Measurements from ENCODE around the gene GABBR2. TPM values are rescaled to one million over a fixed set of nuclear protein-coding genes. Genes with fewer than 3 reads are reported as not detected.

GABBR2 gene
- total and polyA plus RNA-seq, 12 donors: under 0.01 to 1.3 (median 0.45) TPM

- Histone ChIP-seq H3K36me3 (no peaks in the 10 kb centered on the region), H3K4me1 (no peaks in the 10 kb centered on the region), H3K9me3 (no peaks in the 10 kb centered on the region), H3K4me3 (no peak overlapping the region), H3K27me3 (peaks cover 0 to 11% (median 0%) of the 10 kb centered on the region in 7 donors), H3K27ac (no peak overlapping the region)
- 89 to 95% methylated on average over 4 of the region's 4 CpGs for WGBS, 2 donors
- intact Hi-C loops (cut with DNase I): no loop called here
- no peak for TF ChIP-seq CTCF (IDR thresholded peaks at IDR 0.05)
- ATAC-seq (no peak), DNase-seq (no peak)
Observed at GRCh38 chr9:98321269-98321668, 387.5 kb downstream of the GABBR2 start.

GRCh38 chr9:98318834-98319478, 389.8 kb downstream of the GABBR2 start:
- Histone ChIP-seq H3K9me3 (no peaks in the 10 kb centered on the region), H3K27ac (no peak overlapping the region), H3K4me1 (peaks cover 0 to 4% (median 0%) of the 10 kb centered on the region in 9 donors), H3K4me3 (no peak overlapping the region), H3K36me3 (no peaks in the 10 kb centered on the region), H3K27me3 (peaks cover 0 to 11% (median 0%) of the 10 kb centered on the region in 7 donors)
- TF ChIP-seq CTCF (IDR thresholded peaks at IDR 0.05): no peak
- DNase-seq (no peak), ATAC-seq (no peak)
- WGBS, 2 donors: 58 to 66% methylated on average over 5 of the region's 5 CpGs
- intact Hi-C loops (cut with DNase I): loop anchor here in 5 of 10 donors (5.0 to 10.0 kb wide), 5 partner anchors 246 to 458 kb away; partner anchors contain the start of gene GABBR2 (in 4 of the 5)

- H3K36me3 ChIP-seq: no peaks in the 10 kb centered on the region
- peaks cover 0 to 4% (median 0%) of the 10 kb centered on the region in 9 donors for H3K4me1 ChIP-seq
- intact Hi-C loops (cut with DNase I): loop anchor here in 5 of 10 donors (5.0 to 10.0 kb wide), 5 partner anchors 247 to 459 kb away; partner anchors contain the start of gene GABBR2 (in 4 of the 5)
- H3K27me3 ChIP-seq: peaks cover 0 to 11% (median 0%) of the 10 kb centered on the region in 7 donors
- ATAC-seq: no peak
- no peak for DNase-seq
- H3K4me3 ChIP-seq: no peak overlapping the region
- WGBS, 2 donors: 87 to 92% methylated on average over 17 of the region's 17 CpGs
- no peak for TF ChIP-seq CTCF (IDR thresholded peaks at IDR 0.05)
- H3K27ac ChIP-seq: no peak overlapping the region
- H3K9me3 ChIP-seq: no peaks in the 10 kb centered on the region
Observed at GRCh38 chr9:98318041-98318790, 390.5 kb downstream of the GABBR2 start.

- H3K4me3 ChIP-seq: no peak overlapping the region
- DNase-seq (no peak), ATAC-seq (no peak)
- H3K27me3 ChIP-seq: peaks cover 0 to 11% (median 0%) of the 10 kb centered on the region in 7 donors
- H3K27ac ChIP-seq: no peak overlapping the region
- 63 to 73% methylated on average over 14 of the region's 14 CpGs for WGBS, 2 donors
- intact Hi-C loops (cut with DNase I): loop anchor here in 5 of 10 donors (5.0 to 10.0 kb wide), 5 partner anchors 248 to 460 kb away; partner anchors contain the start of gene GABBR2 (in 4 of the 5)
- H3K4me1 ChIP-seq: peaks cover 0 to 4% (median 0%) of the 10 kb centered on the region in 9 donors
- TF ChIP-seq CTCF (IDR thresholded peaks at IDR 0.05): no peak
- H3K9me3 ChIP-seq: no peaks in the 10 kb centered on the region
- no peaks in the 10 kb centered on the region for H3K36me3 ChIP-seq
Observed at GRCh38 chr9:98317134-98317857, 391.4 kb downstream of the GABBR2 start.
